ENCODE measurements around the gene MEGF9. TPM values are rescaled to one million over a fixed set of nuclear protein-coding genes. Genes with fewer than 3 reads are reported as not detected.

MEGF9 gene
- total and polyA plus RNA-seq, 7 donors, result 2.5 to 21.0 (median 11.8) TPM

- no peak for TF ChIP-seq POLR2AphosphoS5 (IDR thresholded peaks at IDR 0.05)
- no peak for TF ChIP-seq POLR2A (IDR thresholded peaks at IDR 0.05)
- TF ChIP-seq CTCF (IDR thresholded peaks at IDR 0.05), result no peak
- no peak for TF ChIP-seq EP300 (IDR thresholded peaks at IDR 0.05)
- Histone ChIP-seq H3K4me1 (peaks cover 0 to 12% (median 7%) of the 10 kb centered on the region in 4 donors), H3K27ac (no peak overlapping the region), H3K36me3 (peaks cover 0 to 27% (median 3%) of the 10 kb centered on the region in 4 donors), H3K4me3 (no peak overlapping the region), H3K9me3 (no peaks in the 10 kb centered on the region), H3K27me3 (no peaks in the 10 kb centered on the region)
- WGBS, 2 donors, result 60 to 69% methylated on average over 6 of the region's 6 CpGs
- no peak for DNase-seq
- intact Hi-C loops (cut with DNase I), result loop anchor here (1.0 kb wide), 1 partner anchor 303 kb away; no protein-coding TSS in a partner anchor
Observed at GRCh38 chr9:120757026-120757913, 43.0 kb upstream of the MEGF9 start.

GRCh38 chr9:120756531-120756930 lies 42.3 kb upstream of the MEGF9 start:
- 0 to 4% methylated on average over 1 of the region's 1 CpG for WGBS, 2 donors
- intact Hi-C loops (cut with DNase I), result loop anchor here (1.0 kb wide), 1 partner anchor 180 kb away; no protein-coding TSS in a partner anchor

GRCh38 chr9:120755810-120756434 lies 41.7 kb upstream of the MEGF9 start:
- Histone ChIP-seq H3K27ac (peak overlapping the region in 1 of 4 donors; percentile 24), H3K4me1 (peaks cover 0 to 12% (median 7%) of the 10 kb centered on the region in 4 donors), H3K9me3 (no peaks in the 10 kb centered on the region), H3K27me3 (no peaks in the 10 kb centered on the region), H3K36me3 (peaks cover 0 to 16% (median 0%) of the 10 kb centered on the region in 4 donors), H3K4me3 (no peak overlapping the region)
- TF ChIP-seq EP300 (IDR thresholded peaks at IDR 0.05) (no peak), POLR2AphosphoS5 (IDR thresholded peaks at IDR 0.05) (no peak), CTCF (IDR thresholded peaks at IDR 0.05) (peak; percentile 65 to 92 (median 86)), POLR2A (IDR thresholded peaks at IDR 0.05) (no peak)
- intact Hi-C loops (cut with DNase I), result loop anchor here (1.0 kb wide), 1 partner anchor 180 kb away; no protein-coding TSS in a partner anchor
- 16 to 24% methylated on average over 6 of the region's 6 CpGs for WGBS, 2 donors
- DNase-seq, result no peak

More at GRCh38 chr9:120756531-120756930, 42.3 kb upstream of the MEGF9 start:
- Histone ChIP-seq H3K4me1 (peaks cover 0 to 12% (median 7%) of the 10 kb centered on the region in 4 donors), H3K4me3 (no peak overlapping the region), H3K27me3 (no peaks in the 10 kb centered on the region), H3K27ac (peak overlapping the region in 1 of 4 donors; percentile 24), H3K9me3 (no peaks in the 10 kb centered on the region), H3K36me3 (peaks cover 0 to 20% (median 0%) of the 10 kb centered on the region in 4 donors)
- no peak for TF ChIP-seq POLR2AphosphoS5 (IDR thresholded peaks at IDR 0.05)
- no peak for TF ChIP-seq POLR2A (IDR thresholded peaks at IDR 0.05)
- no peak for TF ChIP-seq EP300 (IDR thresholded peaks at IDR 0.05)
- TF ChIP-seq CTCF (IDR thresholded peaks at IDR 0.05), result no peak
- no peak for DNase-seq

DNA sequence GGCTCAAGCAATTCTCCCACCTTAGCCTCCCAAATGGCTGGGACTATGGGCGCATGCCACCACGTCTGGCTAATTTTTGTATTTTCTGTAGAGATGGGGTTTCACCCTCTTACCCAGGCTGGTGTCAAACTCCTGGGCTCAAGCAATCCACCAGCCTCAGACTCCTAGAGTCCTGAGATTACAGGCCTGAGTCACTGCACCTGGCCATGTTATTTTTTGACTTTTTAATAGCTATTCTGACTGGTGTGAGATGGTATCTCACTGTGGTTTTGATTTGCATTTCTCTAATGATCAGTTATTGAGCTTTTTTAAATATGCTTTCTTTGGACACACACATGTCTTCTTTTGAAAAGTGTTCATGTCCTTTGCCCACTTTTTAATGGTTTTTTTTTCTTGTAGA lies 40.8 kb upstream of the MEGF9 start:
- 97% methylated on average over 2 of the region's 2 CpGs for WGBS, 2 donors
- DNase-seq, result no peak
- Histone ChIP-seq H3K27me3 (no peaks in the 10 kb centered on the region), H3K4me3 (no peak overlapping the region), H3K4me1 (peaks cover 0 to 12% (median 7%) of the 10 kb centered on the region in 4 donors), H3K36me3 (peaks cover 0 to 8% (median 0%) of the 10 kb centered on the region in 4 donors), H3K27ac (no peak overlapping the region), H3K9me3 (no peaks in the 10 kb centered on the region)
- no peak for TF ChIP-seq POLR2AphosphoS5 (IDR thresholded peaks at IDR 0.05)
- TF ChIP-seq EP300 (IDR thresholded peaks at IDR 0.05), result no peak
- TF ChIP-seq POLR2A (IDR thresholded peaks at IDR 0.05), result no peak
- no peak for TF ChIP-seq CTCF (IDR thresholded peaks at IDR 0.05)
- intact Hi-C loops (cut with DNase I), result no loop called here

All from sigmoid colon (tissue), 7 donors.